Upper lobe of left lung (tissue), 6 donors: ENCODE data around the gene CDC42. TPM values are rescaled to one million over a fixed set of nuclear protein-coding genes. Genes with fewer than 3 reads are reported as not detected.

Experiments used
- ATAC-seq, 2 donors: fragments of 200-7000 bp; cut with Tn5 transposase; one replicate each; pipeline ENCODE4 v1.9.1; 2022; ENCODE audit warnings: mild to moderate bottlenecking in 2 of 2, moderate library complexity in 2 of 2; ENCODE audit not compliant: low FRiP score in 2 of 2
- DNase-seq, 2 donors: peaks; one replicate each; pipeline ENCODE4 v3.0.0-alpha.2; 2019 to 2020
- H3K27ac ChIP-seq, 4 donors: fragments of 200-600 bp; sonication (generic); one replicate each; pipeline ENCODE4 v1.5.1; 2016 to 2019
- H3K27me3 ChIP-seq, 4 donors: fragments of 200-600 bp; sonication (generic); one replicate each; pipeline ENCODE4 v1.5.1; 2017 to 2019
- H3K36me3 ChIP-seq, 4 donors: fragments of 200-600 bp; sonication (generic); one replicate each; pipeline ENCODE4 v1.5.1; 2016 to 2019
- H3K4me1 ChIP-seq, 4 donors: fragments of 200-600 bp; sonication (generic); one replicate each; pipeline ENCODE4 v1.5.1; 2018 to 2019
- H3K4me3 ChIP-seq, 4 donors: fragments of 200-600 bp; sonication (generic); one replicate each; pipeline ENCODE4 v1.5.1; 2017 to 2019; ENCODE audit warnings: mild to moderate bottlenecking in 2 of 4, moderate library complexity in 1 of 4
- H3K9me3 ChIP-seq, 4 donors: fragments of 200-600 bp; sonication (generic); one replicate each; pipeline ENCODE4 v1.5.1; 2018 to 2019
- EP300 ChIP-seq, 4 donors: sonication (generic); formaldehyde crosslinking; IDR thresholded peaks; one replicate each; pipeline ENCODE4 v1.5.1; 2017; ENCODE audit warnings: antibody characterized with exemption in 4 of 4, control low read depth in 2 of 4
- POLR2A ChIP-seq, 4 donors: fragments of 450-650 bp; IDR thresholded peaks; one replicate each; pipeline ENCODE4 v1.5.1; 2016 to 2017; ENCODE audit warnings: antibody characterized with exemption in 4 of 4, mild to moderate bottlenecking in 2 of 4
- POLR2AphosphoS5 ChIP-seq, 2 donors: sonication (generic); formaldehyde crosslinking; IDR thresholded peaks; one replicate each; pipeline ENCODE4 v1.5.1; 2017; ENCODE audit warnings: antibody characterized with exemption in 2 of 2
- WGBS, 2 donors: methylation state at CpG; one replicate each; pipeline ENCODE4 v1.1.5; 2017 to 2018; 5-methylcytosine and 5-hydroxymethylcytosine counted together
- total RNA-seq, 6 donors: library from RNA; depleted of rRNA in 4 of 6; stranded (reverse); fragments of >200 nt in 4 of 6; gene quantifications; one replicate each; pipeline versions ENCODE4 v1.1.0 to v1.2.1, GENCODE V29; 2016 to 2021
- TF ChIP-seq, protein P1 (sequence below), 6 experiments: fragments of 450-650 bp in 4 of 6; fragments of 200-600 bp in 2 of 6; sonication (generic) in 2 of 6; IDR thresholded peaks; one replicate each; pipeline ENCODE4 v1.5.1; 2016 to 2019; ENCODE audit warnings: antibody characterized with exemption in 6 of 6
- donor health status: DM: no; HTN: no; CAD: no; lungs with moderate emphysema.
- donor health status: DM: no; HTN: yes; CAD: no; lungs with severe emphysema.

Gene CDC42
- total RNA-seq, 6 donors from 2014 or later: 24.1 to 248 (median 213) TPM

DNA sequence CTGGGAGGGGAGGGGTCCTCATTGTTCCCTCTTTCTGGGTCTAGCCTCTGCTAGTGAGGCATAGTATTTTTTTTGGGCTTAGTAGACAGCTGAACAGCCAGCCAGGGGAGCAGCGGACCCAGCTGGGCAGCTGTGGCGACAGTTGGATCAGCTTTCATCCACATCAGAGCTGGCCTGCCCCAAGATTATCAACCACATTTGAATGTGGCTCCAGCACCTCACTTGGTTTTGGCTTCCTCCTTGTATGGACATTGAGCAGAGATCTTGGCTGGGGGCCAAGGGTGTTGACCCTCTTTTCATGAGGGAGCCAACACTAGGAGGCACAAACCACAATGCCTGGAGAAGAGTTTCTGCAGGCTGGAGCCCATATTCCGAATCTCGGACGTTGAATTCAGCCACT lies 65.3 kb downstream of the CDC42 start:
- ATAC-seq (no peak), DNase-seq (no peak)
- no peaks in the 10 kb centered on the region for H3K27me3 ChIP-seq
- no peaks in the 10 kb centered on the region for H3K9me3 ChIP-seq
- H3K4me1 ChIP-seq: peaks cover 0 to 16% (median 9%) of the 10 kb centered on the region in 4 donors
- 88 to 100% methylated on average over 3 to 5 of the region's 5 CpGs for WGBS, 2 donors
- TF ChIP-seq EP300 (IDR thresholded peaks at IDR 0.05): no peak
- TF ChIP-seq, protein P1, sequence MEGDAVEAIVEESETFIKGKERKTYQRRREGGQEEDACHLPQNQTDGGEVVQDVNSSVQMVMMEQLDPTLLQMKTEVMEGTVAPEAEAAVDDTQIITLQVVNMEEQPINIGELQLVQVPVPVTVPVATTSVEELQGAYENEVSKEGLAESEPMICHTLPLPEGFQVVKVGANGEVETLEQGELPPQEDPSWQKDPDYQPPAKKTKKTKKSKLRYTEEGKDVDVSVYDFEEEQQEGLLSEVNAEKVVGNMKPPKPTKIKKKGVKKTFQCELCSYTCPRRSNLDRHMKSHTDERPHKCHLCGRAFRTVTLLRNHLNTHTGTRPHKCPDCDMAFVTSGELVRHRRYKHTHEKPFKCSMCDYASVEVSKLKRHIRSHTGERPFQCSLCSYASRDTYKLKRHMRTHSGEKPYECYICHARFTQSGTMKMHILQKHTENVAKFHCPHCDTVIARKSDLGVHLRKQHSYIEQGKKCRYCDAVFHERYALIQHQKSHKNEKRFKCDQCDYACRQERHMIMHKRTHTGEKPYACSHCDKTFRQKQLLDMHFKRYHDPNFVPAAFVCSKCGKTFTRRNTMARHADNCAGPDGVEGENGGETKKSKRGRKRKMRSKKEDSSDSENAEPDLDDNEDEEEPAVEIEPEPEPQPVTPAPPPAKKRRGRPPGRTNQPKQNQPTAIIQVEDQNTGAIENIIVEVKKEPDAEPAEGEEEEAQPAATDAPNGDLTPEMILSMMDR (IDR thresholded peaks at IDR 0.05): no peak
- no peak for TF ChIP-seq POLR2A (IDR thresholded peaks at IDR 0.05)
- no peak for TF ChIP-seq POLR2AphosphoS5 (IDR thresholded peaks at IDR 0.05)
- no peak overlapping the region for H3K4me3 ChIP-seq
- H3K27ac ChIP-seq: no peak overlapping the region
- peaks cover 0 to 64% (median 31%) of the 10 kb centered on the region in 4 donors for H3K36me3 ChIP-seq

DNA sequence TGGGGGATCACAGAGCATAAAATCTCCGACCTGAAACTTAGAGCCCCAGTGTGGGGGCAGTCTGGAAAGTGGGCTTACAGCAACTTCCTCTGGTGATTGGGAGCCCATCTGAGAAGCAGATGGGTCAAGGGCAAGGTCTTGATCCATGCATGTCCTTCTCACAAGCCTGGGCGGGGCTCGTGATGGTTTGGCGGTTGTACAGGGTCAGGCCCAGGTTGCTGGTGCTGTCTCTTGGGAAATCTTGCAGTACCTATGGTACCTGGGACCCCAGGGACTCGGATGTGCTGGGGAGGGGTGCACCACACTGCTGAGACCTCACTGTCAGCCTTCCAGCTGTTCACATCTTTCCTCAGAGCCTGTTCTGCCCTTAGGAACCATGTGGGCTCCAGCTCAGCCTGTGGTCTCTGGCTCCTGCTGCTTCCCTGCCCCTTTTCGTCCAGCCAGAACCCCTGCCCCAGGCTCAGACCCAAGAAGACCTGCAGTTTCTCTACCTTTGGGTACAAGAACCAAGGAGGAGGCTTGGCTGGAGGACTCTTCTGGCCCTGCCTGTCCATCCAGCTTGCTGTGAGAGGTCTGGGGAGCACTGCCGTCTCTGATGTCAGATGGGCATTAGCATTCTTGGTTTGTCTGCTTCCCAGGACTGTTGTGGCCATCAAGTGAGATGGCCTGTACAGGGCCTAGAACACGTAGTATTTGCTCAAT lies 65.9 kb downstream of the CDC42 start:
- H3K4me1 ChIP-seq: peaks cover 0 to 16% (median 9%) of the 10 kb centered on the region in 4 donors
- peaks cover 0 to 61% (median 28%) of the 10 kb centered on the region in 4 donors for H3K36me3 ChIP-seq
- no peaks in the 10 kb centered on the region for H3K9me3 ChIP-seq
- no peak for ATAC-seq
- H3K27me3 ChIP-seq: no peaks in the 10 kb centered on the region
- no peak for DNase-seq
- WGBS, 2 donors: 81 to 96% methylated on average over 3 to 7 of the region's 8 CpGs
- TF ChIP-seq, protein P1 (IDR thresholded peaks at IDR 0.05): no peak
- TF ChIP-seq POLR2A (IDR thresholded peaks at IDR 0.05) (no peak), EP300 (IDR thresholded peaks at IDR 0.05) (no peak), POLR2AphosphoS5 (IDR thresholded peaks at IDR 0.05) (no peak)
- H3K27ac ChIP-seq: no peak overlapping the region
- H3K4me3 ChIP-seq: no peak overlapping the region

DNA sequence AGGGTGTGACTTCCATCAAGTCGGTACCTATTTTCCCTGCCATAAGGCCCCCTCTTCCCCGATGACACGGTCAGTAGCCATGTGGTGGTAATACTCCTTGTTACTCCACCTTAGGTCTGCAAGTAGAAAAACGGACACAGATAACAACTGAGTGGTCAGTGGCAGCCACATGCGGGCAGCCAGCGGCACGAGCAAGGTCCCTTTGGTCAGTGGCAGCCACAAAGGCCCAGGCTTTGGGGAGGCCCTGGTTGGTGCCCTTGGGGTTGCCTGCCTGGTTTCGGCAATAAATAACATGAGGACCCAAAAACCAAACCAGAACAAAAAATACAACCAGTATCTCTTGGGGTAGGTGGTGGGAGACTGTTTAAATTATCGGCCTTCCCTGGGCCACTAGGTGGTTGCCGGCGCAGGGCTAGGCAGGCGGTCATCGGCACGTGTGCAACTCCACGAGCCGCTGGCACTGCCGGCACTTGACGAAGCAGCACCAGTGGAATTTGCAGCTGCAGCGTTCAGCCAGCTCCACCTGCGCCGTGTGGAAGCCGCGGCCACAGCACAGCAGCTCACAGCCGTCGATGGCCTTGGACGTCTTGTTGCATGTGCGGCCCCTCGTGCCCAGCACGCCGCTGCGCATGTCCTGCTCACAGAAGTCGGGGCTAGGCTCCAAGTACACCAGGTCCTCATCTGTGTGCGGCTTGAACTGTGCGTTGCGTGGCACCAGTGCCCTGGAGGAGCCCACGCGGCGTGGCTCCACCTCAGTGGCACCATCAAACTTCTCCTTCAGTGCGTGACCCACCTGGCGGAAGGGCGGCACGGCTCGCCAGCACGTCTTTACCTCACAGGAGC lies 67.3 kb downstream of the CDC42 start:
- DNase-seq (peak in 1 of 2 donors; percentile 83), ATAC-seq (no peak)
- WGBS, 2 donors: 93 to 95% methylated on average over 25 to 44 of the region's 44 CpGs

DNA sequence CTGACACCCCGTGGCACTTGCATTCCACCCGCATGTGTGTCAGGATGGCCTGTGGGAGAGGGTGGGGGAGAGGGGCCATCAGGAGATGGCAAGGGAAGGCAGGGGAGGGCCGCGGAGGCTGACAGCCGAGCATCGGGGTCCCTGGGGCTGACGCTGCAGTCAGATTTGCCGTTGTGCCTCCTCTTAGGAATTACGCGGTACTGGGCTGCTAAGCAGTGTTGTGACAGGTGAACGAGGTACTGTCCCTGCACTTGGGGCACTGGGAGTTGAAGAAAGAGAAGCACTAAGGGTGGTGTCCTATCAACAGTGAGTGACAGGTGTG lies 67.9 kb downstream of the CDC42 start:
- no peak overlapping the region for H3K4me3 ChIP-seq
- no peak for TF ChIP-seq POLR2AphosphoS5 (IDR thresholded peaks at IDR 0.05)
- TF ChIP-seq, protein P1 (IDR thresholded peaks at IDR 0.05): no peak
- TF ChIP-seq EP300 (IDR thresholded peaks at IDR 0.05): no peak
- no peak for TF ChIP-seq POLR2A (IDR thresholded peaks at IDR 0.05)
- 87 to 88% methylated on average over 10 to 11 of the region's 11 CpGs for WGBS, 2 donors
- no peak overlapping the region for H3K27ac ChIP-seq
- peaks cover 0 to 5% (median 1%) of the 10 kb centered on the region in 4 donors for H3K4me1 ChIP-seq
- DNase-seq (no peak), ATAC-seq (no peak)
- H3K36me3 ChIP-seq: peaks cover 0 to 45% (median 22%) of the 10 kb centered on the region in 4 donors
- H3K9me3 ChIP-seq: no peaks in the 10 kb centered on the region
- H3K27me3 ChIP-seq: no peaks in the 10 kb centered on the region

More for the DNA sequence above, 67.3 kb downstream of the CDC42 start:
- TF ChIP-seq POLR2A (IDR thresholded peaks at IDR 0.05): no peak
- no peak for TF ChIP-seq EP300 (IDR thresholded peaks at IDR 0.05)
- TF ChIP-seq, protein P1 (IDR thresholded peaks at IDR 0.05): no peak
- TF ChIP-seq POLR2AphosphoS5 (IDR thresholded peaks at IDR 0.05): no peak
- H3K27ac ChIP-seq: no peak overlapping the region
- H3K9me3 ChIP-seq: no peaks in the 10 kb centered on the region
- H3K27me3 ChIP-seq: no peaks in the 10 kb centered on the region
- peaks cover 0 to 5% (median 1%) of the 10 kb centered on the region in 4 donors for H3K4me1 ChIP-seq
- H3K36me3 ChIP-seq: peaks cover 0 to 51% (median 22%) of the 10 kb centered on the region in 4 donors
- H3K4me3 ChIP-seq: no peak overlapping the region
